ENCODE results near the gene ZNF804B. TPM values are rescaled to one million over a fixed set of nuclear protein-coding genes. Genes with fewer than 3 reads are reported as not detected.

Gene ZNF804B
- total RNA-seq, 6 experiments from 2014 or later, result not detected

GRCh38 chr7:89094269-89094668 is 334.8 kb downstream of the ZNF804B start:
- H3K4me1 ChIP-seq, result no peaks in the 10 kb centered on the region
- intact Hi-C loops (cut with DNase I), result no loop called here
- H3K9me3 ChIP-seq, result no peaks in the 10 kb centered on the region
- no peaks in the 10 kb centered on the region for H3K27me3 ChIP-seq
- no peaks in the 10 kb centered on the region for H3K36me3 ChIP-seq
- 64% methylated on average over 3 of the region's 3 CpGs for WGBS (ENCODE audit: insufficient coverage, low coverage, low lambda C conversion rate, missing lambda C conversion rate)
- no peak overlapping the region for H3K4me3 ChIP-seq
- ATAC-seq (no peak), DNase-seq (no peak)
- H3K27ac ChIP-seq, result no peak overlapping the region
- TF ChIP-seq POLR2A (IDR thresholded peaks at IDR 0.05), result no peak
- TF ChIP-seq, protein P1, sequence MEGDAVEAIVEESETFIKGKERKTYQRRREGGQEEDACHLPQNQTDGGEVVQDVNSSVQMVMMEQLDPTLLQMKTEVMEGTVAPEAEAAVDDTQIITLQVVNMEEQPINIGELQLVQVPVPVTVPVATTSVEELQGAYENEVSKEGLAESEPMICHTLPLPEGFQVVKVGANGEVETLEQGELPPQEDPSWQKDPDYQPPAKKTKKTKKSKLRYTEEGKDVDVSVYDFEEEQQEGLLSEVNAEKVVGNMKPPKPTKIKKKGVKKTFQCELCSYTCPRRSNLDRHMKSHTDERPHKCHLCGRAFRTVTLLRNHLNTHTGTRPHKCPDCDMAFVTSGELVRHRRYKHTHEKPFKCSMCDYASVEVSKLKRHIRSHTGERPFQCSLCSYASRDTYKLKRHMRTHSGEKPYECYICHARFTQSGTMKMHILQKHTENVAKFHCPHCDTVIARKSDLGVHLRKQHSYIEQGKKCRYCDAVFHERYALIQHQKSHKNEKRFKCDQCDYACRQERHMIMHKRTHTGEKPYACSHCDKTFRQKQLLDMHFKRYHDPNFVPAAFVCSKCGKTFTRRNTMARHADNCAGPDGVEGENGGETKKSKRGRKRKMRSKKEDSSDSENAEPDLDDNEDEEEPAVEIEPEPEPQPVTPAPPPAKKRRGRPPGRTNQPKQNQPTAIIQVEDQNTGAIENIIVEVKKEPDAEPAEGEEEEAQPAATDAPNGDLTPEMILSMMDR (IDR thresholded peaks at IDR 0.05), result no peak

- H3K36me3 ChIP-seq, result no peaks in the 10 kb centered on the region
- no peaks in the 10 kb centered on the region for H3K9me3 ChIP-seq
- no peak overlapping the region for H3K4me3 ChIP-seq
- intact Hi-C loops (cut with DNase I), result no loop called here
- no peaks in the 10 kb centered on the region for H3K27me3 ChIP-seq
- no peaks in the 10 kb centered on the region for H3K4me1 ChIP-seq
- DNase-seq (no peak), ATAC-seq (no peak)
- TF ChIP-seq, protein P1 (IDR thresholded peaks at IDR 0.05), result no peak
- TF ChIP-seq POLR2A (IDR thresholded peaks at IDR 0.05), result no peak
- H3K27ac ChIP-seq, result no peak overlapping the region
Observed at GRCh38 chr7:89103564-89103963, 344.1 kb downstream of the ZNF804B start.

DNA sequence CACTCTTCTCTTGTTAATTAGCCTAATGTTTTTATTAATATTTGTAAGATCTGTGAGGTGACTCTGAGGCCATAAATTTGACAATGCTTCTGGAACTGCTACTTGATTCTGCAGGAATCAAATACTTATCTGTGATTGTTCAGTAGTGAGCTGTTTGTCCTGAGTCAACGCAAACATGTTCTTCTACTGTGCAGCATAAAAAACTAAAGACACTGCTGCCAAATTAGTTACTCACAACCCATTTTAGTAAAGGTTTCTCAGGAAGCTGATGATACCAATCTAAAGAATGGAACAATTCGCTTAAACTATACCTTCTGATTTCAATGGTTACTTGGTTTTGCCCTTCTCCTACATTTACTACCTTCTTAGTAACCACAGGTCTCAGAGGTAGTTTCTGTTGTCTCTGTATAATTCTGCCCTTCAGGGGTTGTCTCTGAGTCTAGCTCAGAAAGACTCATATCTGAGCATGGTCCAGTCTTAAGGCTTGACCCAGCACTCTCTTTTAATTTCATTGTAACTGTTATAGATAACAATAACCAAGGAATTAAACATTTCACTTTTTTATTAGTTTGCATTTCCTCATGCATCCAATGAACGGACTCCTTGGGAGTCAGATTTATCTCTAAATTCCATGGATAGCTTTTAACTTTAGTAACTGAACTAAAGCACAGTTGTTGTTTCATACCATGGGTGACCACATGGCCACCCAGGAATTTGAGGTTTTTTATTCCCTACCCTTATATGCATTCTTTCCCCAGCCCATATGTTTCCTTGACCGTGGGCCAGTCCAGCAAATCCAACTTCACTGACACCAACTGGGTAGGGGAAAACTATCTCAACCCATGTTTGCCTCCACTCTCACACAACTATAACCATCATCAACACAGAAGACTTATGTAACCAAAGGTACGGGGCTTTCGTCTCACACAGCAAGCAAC is 345.5 kb downstream of the ZNF804B start:
- H3K27ac ChIP-seq, result no peak overlapping the region
- H3K36me3 ChIP-seq, result no peaks in the 10 kb centered on the region
- TF ChIP-seq, protein P1 (IDR thresholded peaks at IDR 0.05), result no peak
- no peak for TF ChIP-seq POLR2A (IDR thresholded peaks at IDR 0.05)
- DNase-seq, result no peak
- no peak overlapping the region for H3K4me3 ChIP-seq
- no peaks in the 10 kb centered on the region for H3K9me3 ChIP-seq
- ATAC-seq, result no peak
- intact Hi-C loops (cut with DNase I), result no loop called here
- 67% methylated on average over 6 of the region's 6 CpGs for WGBS (ENCODE audit: insufficient coverage, low coverage, low lambda C conversion rate, missing lambda C conversion rate)
- no peaks in the 10 kb centered on the region for H3K27me3 ChIP-seq
- H3K4me1 ChIP-seq, result no peaks in the 10 kb centered on the region

DNA sequence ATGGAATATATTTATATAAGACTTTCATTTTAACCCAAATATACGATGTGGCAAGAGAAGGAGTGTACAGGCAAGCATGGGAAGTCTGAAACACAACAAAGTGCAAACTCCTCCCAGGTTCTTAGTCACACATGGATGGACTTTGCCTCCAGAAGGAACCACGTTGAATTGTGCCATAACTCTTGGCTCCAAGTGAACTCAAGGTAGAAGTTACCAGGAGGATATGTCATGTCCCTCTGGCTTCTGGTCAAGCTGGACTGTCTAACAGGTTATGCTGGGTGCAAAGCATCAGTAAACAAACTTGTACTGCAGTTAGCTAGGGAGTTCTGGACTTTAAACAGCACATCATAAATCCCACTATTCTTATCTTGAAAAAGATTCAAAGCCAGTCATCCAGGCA is 364.4 kb downstream of the ZNF804B start:
- TF ChIP-seq, protein P1 (IDR thresholded peaks at IDR 0.05), result no peak
- TF ChIP-seq POLR2A (IDR thresholded peaks at IDR 0.05), result no peak
- intact Hi-C loops (cut with DNase I), result no loop called here
- Histone ChIP-seq H3K36me3 (no peaks in the 10 kb centered on the region), H3K4me3 (no peak overlapping the region), H3K4me1 (no peaks in the 10 kb centered on the region), H3K9me3 (peaks cover 0 to 4% (median 0%) of the 10 kb centered on the region in 4 donors), H3K27me3 (no peaks in the 10 kb centered on the region), H3K27ac (no peak overlapping the region)
- ATAC-seq, result no peak
- DNase-seq, result no peak
- WGBS (ENCODE audit: insufficient coverage, low coverage, low lambda C conversion rate, missing lambda C conversion rate), result 55% methylated on average over 2 of the region's 2 CpGs

All from right lobe of liver (tissue), 6 donors.